Osteocyte (in vitro differentiated cells): Measurements from ENCODE around the gene DYRK4. TPM values are rescaled to one million over a fixed set of nuclear protein-coding genes. Genes with fewer than 3 reads are reported as not detected.
A peak's percentile ranks its signal among the peaks of the same experiment; 100 is the strongest.

Source experiments
- DNase-seq: peaks from one replicate; pipeline ENCODE4 v3.0.0; 2021; ENCODE audit warnings: mixed read lengths; ENCODE audit not compliant: unreplicated experiment; ENCODE audit errors: extremely low spot score
- H3K27ac Mint-ChIP-seq: one replicate; pipeline ENCODE4 v1.8.0; 2021; ENCODE audit warnings: mild to moderate bottlenecking, mixed read lengths; ENCODE audit not compliant: unreplicated experiment
- H3K27me3 Mint-ChIP-seq: one replicate; pipeline ENCODE4 v1.8.0; 2021; ENCODE audit warnings: mixed read lengths; ENCODE audit not compliant: unreplicated experiment
- H3K36me3 Mint-ChIP-seq: one replicate; pipeline ENCODE4 v1.8.0; 2021; ENCODE audit warnings: mixed read lengths; ENCODE audit not compliant: unreplicated experiment
- H3K4me1 Mint-ChIP-seq: one replicate; pipeline ENCODE4 v1.8.0; 2021; ENCODE audit warnings: mixed read lengths; ENCODE audit not compliant: unreplicated experiment
- H3K4me3 Mint-ChIP-seq: one replicate; pipeline ENCODE4 v1.8.0; 2021; ENCODE audit warnings: mild to moderate bottlenecking, moderate library complexity, mixed read lengths; ENCODE audit not compliant: unreplicated experiment
- H3K9me3 Mint-ChIP-seq: one replicate; pipeline ENCODE4 v1.8.0; 2021; ENCODE audit warnings: mixed read lengths; ENCODE audit not compliant: unreplicated experiment
- CTCF ChIP-seq: fragments of 200-600 bp; sonication (generic); IDR thresholded peaks from 2 replicates; pipeline ENCODE4 v1.5.0; 2021; ENCODE audit warnings: antibody characterized with exemption, mild to moderate bottlenecking, moderate library complexity
- total RNA-seq: library from RNA; stranded (reverse); gene quantifications from 2 replicates; pipeline ENCODE4 v1.2.1, GENCODE V29; 2021

DYRK4 gene
- total RNA-seq, 1 donor from 2014 or later = 35.0 TPM

GRCh38 chr12:4595881-4596280 lies 33.9 kb downstream of the DYRK4 start:
- H3K27me3 Mint-ChIP-seq = peaks cover 22% of the 10 kb centered on the region
- no peak for DNase-seq
- no peak overlapping the region for H3K27ac Mint-ChIP-seq
- H3K9me3 Mint-ChIP-seq = no peaks in the 10 kb centered on the region
- TF ChIP-seq CTCF = no peak
- no peak overlapping the region for H3K4me3 Mint-ChIP-seq
- H3K36me3 Mint-ChIP-seq = no peaks in the 10 kb centered on the region
- H3K4me1 Mint-ChIP-seq = no peaks in the 10 kb centered on the region

- TF ChIP-seq CTCF = no peak
- peaks cover 37% of the 10 kb centered on the region for H3K27me3 Mint-ChIP-seq
- peaks cover 4% of the 10 kb centered on the region for H3K36me3 Mint-ChIP-seq
- H3K27ac Mint-ChIP-seq = no peak overlapping the region
- no peaks in the 10 kb centered on the region for H3K9me3 Mint-ChIP-seq
- H3K4me1 Mint-ChIP-seq = peaks cover 13% of the 10 kb centered on the region
- DNase-seq = no peak
- no peak overlapping the region for H3K4me3 Mint-ChIP-seq
Measured at GRCh38 chr12:4603421-4603820, 41.4 kb downstream of the DYRK4 start.

GRCh38 chr12:4603946-4604345 lies 41.9 kb downstream of the DYRK4 start:
- DNase-seq = no peak

GRCh38 chr12:4604684-4605193 lies 42.7 kb downstream of the DYRK4 start:
- peaks cover 31% of the 10 kb centered on the region for H3K27me3 Mint-ChIP-seq

More at GRCh38 chr12:4603946-4604345, 41.9 kb downstream of the DYRK4 start:
- H3K9me3 Mint-ChIP-seq = no peaks in the 10 kb centered on the region
- no peak overlapping the region for H3K4me3 Mint-ChIP-seq
- H3K36me3 Mint-ChIP-seq = peaks cover 7% of the 10 kb centered on the region
- H3K4me1 Mint-ChIP-seq = peaks cover 13% of the 10 kb centered on the region
- peaks cover 36% of the 10 kb centered on the region for H3K27me3 Mint-ChIP-seq
- no peak overlapping the region for H3K27ac Mint-ChIP-seq
- TF ChIP-seq CTCF = no peak

GRCh38 chr12:4607056-4607455 lies 45.0 kb downstream of the DYRK4 start:
- Mint-ChIP-seq H3K4me1 (peaks cover 13% of the 10 kb centered on the region), H3K4me3 (no peak overlapping the region), H3K9me3 (no peaks in the 10 kb centered on the region), H3K27me3 (peaks cover 18% of the 10 kb centered on the region), H3K36me3 (peaks cover 13% of the 10 kb centered on the region), H3K27ac (no peak overlapping the region)
- no peak for TF ChIP-seq CTCF
- DNase-seq = no peak

More at GRCh38 chr12:4604684-4605193, 42.7 kb downstream of the DYRK4 start:
- DNase-seq = peak; percentile 91
- peak; percentile 98 for TF ChIP-seq CTCF
- Mint-ChIP-seq H3K36me3 (peaks cover 7% of the 10 kb centered on the region), H3K4me1 (peaks cover 13% of the 10 kb centered on the region), H3K9me3 (no peaks in the 10 kb centered on the region), H3K27ac (peak overlapping the region; percentile 91), H3K4me3 (peak overlapping the region; percentile 97)
